ENCODE data around the gene CTNNA3.

CTNNA3 gene

GRCh38 chr10:67011480-67011879, 684.5 kb downstream of the CTNNA3 start:
- H3K4me3 ChIP-seq (ENCODE audit: low read length), result no peak overlapping the region
- no peak for DNase-seq (ENCODE audit: low read depth, low spot score)

GRCh38 chr10:67005981-67006380, 690.0 kb downstream of the CTNNA3 start:
- H3K4me3 ChIP-seq (ENCODE audit: low read length), result no peak overlapping the region
- DNase-seq (ENCODE audit: low read depth, low spot score), result no peak

GRCh38 chr10:67004690-67005089, 691.3 kb downstream of the CTNNA3 start:
- no peak overlapping the region for H3K4me3 ChIP-seq (ENCODE audit: low read length)
- no peak for DNase-seq (ENCODE audit: low read depth, low spot score)

GRCh38 chr10:66999762-67000545, 696.0 kb downstream of the CTNNA3 start:
- DNase-seq (ENCODE audit: low read depth, low spot score), result no peak

GRCh38 chr10:66996996-66997395, 699.0 kb downstream of the CTNNA3 start:
- no peak for DNase-seq (ENCODE audit: low read depth, low spot score)
- no peak overlapping the region for H3K4me3 ChIP-seq (ENCODE audit: low read length)

More at GRCh38 chr10:66999762-67000545, 696.0 kb downstream of the CTNNA3 start:
- no peak overlapping the region for H3K4me3 ChIP-seq (ENCODE audit: low read length)

GRCh38 chr10:66990143-66990830, 705.7 kb downstream of the CTNNA3 start:
- H3K4me3 ChIP-seq (ENCODE audit: low read length), result no peak overlapping the region
- no peak for DNase-seq (ENCODE audit: low read depth, low spot score)

- DNase-seq (ENCODE audit: low read depth, low spot score), result no peak
Observed at GRCh38 chr10:66983475-66983818, 712.5 kb downstream of the CTNNA3 start.

GRCh38 chr10:66982792-66983474, 713.1 kb downstream of the CTNNA3 start:
- DNase-seq (ENCODE audit: low read depth, low spot score), result no peak
- H3K4me3 ChIP-seq (ENCODE audit: low read length), result no peak overlapping the region

More at GRCh38 chr10:66983475-66983818, 712.5 kb downstream of the CTNNA3 start:
- no peak overlapping the region for H3K4me3 ChIP-seq (ENCODE audit: low read length)

GRCh38 chr10:66982053-66982420, 714.0 kb downstream of the CTNNA3 start:
- DNase-seq (ENCODE audit: low read depth, low spot score), result no peak
- no peak overlapping the region for H3K4me3 ChIP-seq (ENCODE audit: low read length)

GRCh38 chr10:66981361-66982052, 714.5 kb downstream of the CTNNA3 start:
- no peak for DNase-seq (ENCODE audit: low read depth, low spot score)
- H3K4me3 ChIP-seq (ENCODE audit: low read length), result no peak overlapping the region

- DNase-seq (ENCODE audit: low read depth, low spot score), result no peak
- H3K4me3 ChIP-seq (ENCODE audit: low read length), result no peak overlapping the region
Observed at GRCh38 chr10:66980246-66980815, 715.7 kb downstream of the CTNNA3 start.

- no peak overlapping the region for H3K4me3 ChIP-seq (ENCODE audit: low read length)
- DNase-seq (ENCODE audit: low read depth, low spot score), result no peak
Observed at GRCh38 chr10:66964946-66965345, 731.0 kb downstream of the CTNNA3 start.

GRCh38 chr10:66958466-66958865, 737.5 kb downstream of the CTNNA3 start:
- DNase-seq (ENCODE audit: low read depth, low spot score), result no peak
- no peak overlapping the region for H3K4me3 ChIP-seq (ENCODE audit: low read length)

- no peak for DNase-seq (ENCODE audit: low read depth, low spot score)
- H3K4me3 ChIP-seq (ENCODE audit: low read length), result no peak overlapping the region
Observed at GRCh38 chr10:66951896-66952295, 744.1 kb downstream of the CTNNA3 start.

- no peak for DNase-seq (ENCODE audit: low read depth, low spot score)
- no peak overlapping the region for H3K4me3 ChIP-seq (ENCODE audit: low read length)
Observed at GRCh38 chr10:66943590-66943989, 752.4 kb downstream of the CTNNA3 start.

GRCh38 chr10:66942407-66942806, 753.6 kb downstream of the CTNNA3 start:
- no peak for DNase-seq (ENCODE audit: low read depth, low spot score)

GRCh38 chr10:66941491-66941890, 754.5 kb downstream of the CTNNA3 start:
- no peak overlapping the region for H3K4me3 ChIP-seq (ENCODE audit: low read length)
- no peak for DNase-seq (ENCODE audit: low read depth, low spot score)

More at GRCh38 chr10:66942407-66942806, 753.6 kb downstream of the CTNNA3 start:
- H3K4me3 ChIP-seq (ENCODE audit: low read length), result no peak overlapping the region

GRCh38 chr10:66940965-66941364, 755.0 kb downstream of the CTNNA3 start:
- H3K4me3 ChIP-seq (ENCODE audit: low read length), result no peak overlapping the region
- no peak for DNase-seq (ENCODE audit: low read depth, low spot score)

GRCh38 chr10:66934711-66935110, 761.3 kb downstream of the CTNNA3 start:
- H3K4me3 ChIP-seq (ENCODE audit: low read length), result no peak overlapping the region

More at GRCh38 chr10:66934711-66935110, 761.3 kb downstream of the CTNNA3 start:
- no peak for DNase-seq (ENCODE audit: low read depth, low spot score)
